Measurements from ENCODE around the gene ARSB.

ARSB gene

DNA sequence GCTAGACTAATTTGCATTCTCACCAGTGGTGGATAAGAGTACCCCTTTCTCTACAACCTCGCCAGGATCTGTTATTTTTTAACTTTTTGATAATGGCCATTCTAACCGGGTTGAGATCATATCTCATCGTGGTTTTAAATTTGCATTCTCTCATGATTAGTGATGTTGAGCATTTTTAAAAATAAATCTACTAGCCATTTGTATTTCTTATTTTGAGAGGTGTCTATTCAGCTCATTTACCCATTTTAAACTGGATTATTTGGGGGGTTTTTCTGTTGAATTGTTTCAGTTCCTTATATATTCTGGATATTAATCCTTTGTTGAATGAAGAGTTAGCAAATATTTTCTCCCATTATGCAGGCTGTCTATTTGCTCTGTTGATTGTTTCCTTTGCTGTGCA is 139.6 kb downstream of the ARSB start:
- TF ChIP-seq, protein P1, sequence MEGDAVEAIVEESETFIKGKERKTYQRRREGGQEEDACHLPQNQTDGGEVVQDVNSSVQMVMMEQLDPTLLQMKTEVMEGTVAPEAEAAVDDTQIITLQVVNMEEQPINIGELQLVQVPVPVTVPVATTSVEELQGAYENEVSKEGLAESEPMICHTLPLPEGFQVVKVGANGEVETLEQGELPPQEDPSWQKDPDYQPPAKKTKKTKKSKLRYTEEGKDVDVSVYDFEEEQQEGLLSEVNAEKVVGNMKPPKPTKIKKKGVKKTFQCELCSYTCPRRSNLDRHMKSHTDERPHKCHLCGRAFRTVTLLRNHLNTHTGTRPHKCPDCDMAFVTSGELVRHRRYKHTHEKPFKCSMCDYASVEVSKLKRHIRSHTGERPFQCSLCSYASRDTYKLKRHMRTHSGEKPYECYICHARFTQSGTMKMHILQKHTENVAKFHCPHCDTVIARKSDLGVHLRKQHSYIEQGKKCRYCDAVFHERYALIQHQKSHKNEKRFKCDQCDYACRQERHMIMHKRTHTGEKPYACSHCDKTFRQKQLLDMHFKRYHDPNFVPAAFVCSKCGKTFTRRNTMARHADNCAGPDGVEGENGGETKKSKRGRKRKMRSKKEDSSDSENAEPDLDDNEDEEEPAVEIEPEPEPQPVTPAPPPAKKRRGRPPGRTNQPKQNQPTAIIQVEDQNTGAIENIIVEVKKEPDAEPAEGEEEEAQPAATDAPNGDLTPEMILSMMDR (IDR thresholded peaks at IDR 0.05; ENCODE audit: low read depth, low read length), result no peak
- no peak for TF ChIP-seq EZH2phosphoT487 (IDR thresholded peaks at IDR 0.05; ENCODE audit: low read depth)
- Histone ChIP-seq H3K9me3 (ENCODE audit: insufficient read depth, low read length) (no peaks in the 10 kb centered on the region), H3K27ac (ENCODE audit: low read length) (0 out of 2 replicates have a peak overlapping the region, but pooled peaks have one; percentile 23), H3K36me3 (replicated peaks; ENCODE audit: low read depth, low read length) (no peaks in the 10 kb centered on the region), H3K4me1 (ENCODE audit: low read length) (peaks cover 21% of the 10 kb centered on the region), H3K9ac (ENCODE audit: low read length) (no peak overlapping the region), H3K4me2 (ENCODE audit: low read length) (peak overlapping the region; percentile 49), H4K20me1 (ENCODE audit: insufficient read depth, low read length) (no peaks in the 10 kb centered on the region), H2AFZ (ENCODE audit: low read depth, low read length) (no peak overlapping the region), H3K4me3 (ENCODE audit: low read length) (no peak overlapping the region), H3K79me2 (ENCODE audit: low read length) (no peaks in the 10 kb centered on the region), H3K27me3 (ENCODE audit: low read depth, low read length) (no peaks in the 10 kb centered on the region)

DNA sequence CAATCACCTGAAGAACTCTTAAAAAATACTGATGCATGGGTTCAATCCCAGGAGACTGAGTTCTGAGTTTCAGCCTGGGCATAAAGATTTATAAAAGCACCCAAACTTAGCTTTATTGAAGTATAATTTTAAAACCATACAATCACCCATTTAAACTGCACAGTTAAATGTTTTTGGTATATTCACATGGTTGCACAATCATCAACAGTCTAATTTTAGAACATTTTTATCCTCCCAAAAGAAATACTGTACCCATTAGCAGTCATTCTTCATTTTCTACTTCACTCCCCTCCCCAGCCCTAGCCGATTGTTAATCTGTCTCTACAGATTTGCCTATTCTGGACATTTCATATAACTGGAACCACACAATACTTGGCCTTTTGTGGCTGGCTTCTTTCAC is 141.7 kb downstream of the ARSB start:
- H3K4me1 ChIP-seq (ENCODE audit: low read length), result peaks cover 21% of the 10 kb centered on the region
- H3K27me3 ChIP-seq (ENCODE audit: low read depth, low read length), result no peaks in the 10 kb centered on the region
- no peak overlapping the region for H3K4me2 ChIP-seq (ENCODE audit: low read length)
- no peak overlapping the region for H3K27ac ChIP-seq (ENCODE audit: low read length)
- TF ChIP-seq, protein P1 (IDR thresholded peaks at IDR 0.05; ENCODE audit: low read depth, low read length), result no peak
- no peak for TF ChIP-seq EZH2phosphoT487 (IDR thresholded peaks at IDR 0.05; ENCODE audit: low read depth)
- no peaks in the 10 kb centered on the region for H3K79me2 ChIP-seq (ENCODE audit: low read length)
- H2AFZ ChIP-seq (ENCODE audit: low read depth, low read length), result no peak overlapping the region
- no peak overlapping the region for H3K4me3 ChIP-seq (ENCODE audit: low read length)
- H3K36me3 ChIP-seq (replicated peaks; ENCODE audit: low read depth, low read length), result no peaks in the 10 kb centered on the region
- H4K20me1 ChIP-seq (ENCODE audit: insufficient read depth, low read length), result no peaks in the 10 kb centered on the region
- H3K9ac ChIP-seq (ENCODE audit: low read length), result no peak overlapping the region
- no peaks in the 10 kb centered on the region for H3K9me3 ChIP-seq (ENCODE audit: insufficient read depth, low read length)

DNA sequence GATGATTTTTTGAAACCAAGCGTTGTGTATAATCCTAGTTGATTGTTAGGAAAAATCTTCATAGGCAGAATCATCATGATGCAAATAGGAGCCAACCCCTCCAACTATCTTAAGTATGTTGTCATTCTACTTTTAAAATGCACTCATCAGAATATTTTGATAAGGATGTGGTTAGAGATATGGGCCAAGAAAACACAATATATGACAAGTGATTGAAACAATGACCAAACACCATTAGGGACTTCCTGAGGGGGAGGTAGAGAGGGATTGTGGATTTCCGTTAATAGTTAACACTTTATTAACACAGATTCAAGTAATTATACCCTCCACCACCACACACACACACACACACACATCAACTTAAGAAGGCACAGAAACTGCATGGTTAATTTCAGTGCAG is 143.3 kb downstream of the ARSB start:
- peaks cover 21% of the 10 kb centered on the region for H3K4me1 ChIP-seq (ENCODE audit: low read length)
- H2AFZ ChIP-seq (ENCODE audit: low read depth, low read length), result no peak overlapping the region
- no peaks in the 10 kb centered on the region for H3K79me2 ChIP-seq (ENCODE audit: low read length)
- no peak overlapping the region for H3K27ac ChIP-seq (ENCODE audit: low read length)
- H3K27me3 ChIP-seq (ENCODE audit: low read depth, low read length), result no peaks in the 10 kb centered on the region
- no peaks in the 10 kb centered on the region for H3K9me3 ChIP-seq (ENCODE audit: insufficient read depth, low read length)
- H3K4me3 ChIP-seq (ENCODE audit: low read length), result no peak overlapping the region
- H3K9ac ChIP-seq (ENCODE audit: low read length), result no peak overlapping the region
- H3K4me2 ChIP-seq (ENCODE audit: low read length), result no peak overlapping the region
- no peaks in the 10 kb centered on the region for H4K20me1 ChIP-seq (ENCODE audit: insufficient read depth, low read length)
- H3K36me3 ChIP-seq (replicated peaks; ENCODE audit: low read depth, low read length), result peaks cover 3% of the 10 kb centered on the region
- TF ChIP-seq, protein P1 (IDR thresholded peaks at IDR 0.05; ENCODE audit: low read depth, low read length), result no peak
- no peak for TF ChIP-seq EZH2phosphoT487 (IDR thresholded peaks at IDR 0.05; ENCODE audit: low read depth)

GRCh38 chr5:78838753-78839152 is 146.4 kb downstream of the ARSB start:
- H3K27ac ChIP-seq (ENCODE audit: low read length), result no peak overlapping the region
- no peak overlapping the region for H2AFZ ChIP-seq (ENCODE audit: low read depth, low read length)
- H3K4me2 ChIP-seq (ENCODE audit: low read length), result no peak overlapping the region
- TF ChIP-seq EZH2phosphoT487 (IDR thresholded peaks at IDR 0.05; ENCODE audit: low read depth), result no peak
- TF ChIP-seq, protein P1 (IDR thresholded peaks at IDR 0.05; ENCODE audit: low read depth, low read length), result no peak
- no peaks in the 10 kb centered on the region for H3K9me3 ChIP-seq (ENCODE audit: insufficient read depth, low read length)
- no peaks in the 10 kb centered on the region for H3K27me3 ChIP-seq (ENCODE audit: low read depth, low read length)
- H3K9ac ChIP-seq (ENCODE audit: low read length), result no peak overlapping the region
- no peaks in the 10 kb centered on the region for H3K79me2 ChIP-seq (ENCODE audit: low read length)
- peaks cover 3% of the 10 kb centered on the region for H3K36me3 ChIP-seq (replicated peaks; ENCODE audit: low read depth, low read length)
- no peaks in the 10 kb centered on the region for H3K4me1 ChIP-seq (ENCODE audit: low read length)
- no peaks in the 10 kb centered on the region for H4K20me1 ChIP-seq (ENCODE audit: insufficient read depth, low read length)
- no peak overlapping the region for H3K4me3 ChIP-seq (ENCODE audit: low read length)
